Measurements from ENCODE around the gene COMMD8. TPM values are rescaled to one million over a fixed set of nuclear protein-coding genes. Genes with fewer than 3 reads are reported as not detected.

The COMMD8 gene
- total and polyA plus RNA-seq, 10 donors = 14.1 to 30.9 (median 20.1) TPM

- Histone ChIP-seq H3K9me3 (no peaks in the 10 kb centered on the region), H3K27me3 (replicated peaks in 1 of 7) (no peaks in the 10 kb centered on the region), H3K27ac (no peak overlapping the region), H3K4me1 (no peaks in the 10 kb centered on the region), H3K36me3 (peaks cover 0 to 75% (median 47%) of the 10 kb centered on the region in 6 donors), H3K4me3 (no peak overlapping the region)
- intact Hi-C loops (cut with DNase I; ENCODE audit: low total_unique reads) = no loop called here
- TF ChIP-seq CTCF (IDR thresholded peaks at IDR 0.05 in 8 of 11, conservative IDR thresholded peaks at IDR 0.05 in 3 of 11) (no peak), POLR2A (IDR thresholded peaks at IDR 0.05) (no peak), POLR2AphosphoS5 (IDR thresholded peaks at IDR 0.05) (no peak)
- DNase-seq = no peak
- WGBS, 5 donors = 82 to 97% (median 88%) methylated on average over 4 of the region's 4 CpGs
Observed at GRCh38 chr4:47451657-47452056, 11.8 kb downstream of the COMMD8 start.

GRCh38 chr4:47444031-47444430 lies 19.5 kb downstream of the COMMD8 start:
- Histone ChIP-seq H3K4me3 (no peak overlapping the region), H3K9me3 (no peaks in the 10 kb centered on the region), H3K27me3 (replicated peaks in 1 of 7) (no peaks in the 10 kb centered on the region), H3K36me3 (no peaks in the 10 kb centered on the region), H3K27ac (peak overlapping the region in 1 of 8 donors; percentile 40), H3K4me1 (peaks cover 0 to 17% (median 2%) of the 10 kb centered on the region in 6 donors)
- no peak for TF ChIP-seq POLR2AphosphoS5 (IDR thresholded peaks at IDR 0.05)
- TF ChIP-seq CTCF (IDR thresholded peaks at IDR 0.05 in 8 of 11, conservative IDR thresholded peaks at IDR 0.05 in 3 of 11) = no peak
- TF ChIP-seq POLR2A (IDR thresholded peaks at IDR 0.05) = no peak
- intact Hi-C loops (cut with DNase I; ENCODE audit: low total_unique reads) = no loop called here
- DNase-seq = no peak
- WGBS, 5 donors = 90 to 98% (median 93%) methylated on average over 2 of the region's 2 CpGs

DNA sequence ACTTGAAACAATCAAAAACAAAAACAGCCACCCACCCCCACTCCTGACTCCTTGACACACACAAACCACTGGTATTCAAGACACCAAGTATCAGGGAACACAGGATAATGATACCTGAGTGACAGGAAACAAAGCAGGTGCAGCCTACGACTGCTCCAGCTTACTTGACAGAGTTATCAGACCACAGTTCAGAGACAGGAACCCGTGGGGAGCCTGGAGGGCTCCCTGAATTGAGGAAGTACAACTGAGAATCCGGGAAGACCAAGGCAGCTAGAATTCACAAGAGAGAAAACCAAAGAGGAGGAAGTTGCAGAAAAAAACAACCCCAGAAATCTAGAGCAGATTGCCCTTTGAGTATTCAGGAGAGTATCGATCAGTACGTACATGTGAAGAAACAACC lies 20.5 kb downstream of the COMMD8 start:
- intact Hi-C loops (cut with DNase I; ENCODE audit: low total_unique reads) = no loop called here
- TF ChIP-seq POLR2A (IDR thresholded peaks at IDR 0.05) = no peak
- no peak for TF ChIP-seq POLR2AphosphoS5 (IDR thresholded peaks at IDR 0.05)
- no peak for TF ChIP-seq CTCF (IDR thresholded peaks at IDR 0.05 in 8 of 11, conservative IDR thresholded peaks at IDR 0.05 in 3 of 11)
- peak overlapping the region in 2 of 8 donors; percentile 22 to 40 for H3K27ac ChIP-seq
- no peaks in the 10 kb centered on the region for H3K27me3 ChIP-seq (replicated peaks in 1 of 7)
- H3K36me3 ChIP-seq = no peaks in the 10 kb centered on the region
- peaks cover 0 to 17% (median 2%) of the 10 kb centered on the region in 6 donors for H3K4me1 ChIP-seq
- WGBS, 5 donors = 24 to 51% (median 37%) methylated on average over 5 of the region's 5 CpGs
- no peak overlapping the region for H3K4me3 ChIP-seq
- H3K9me3 ChIP-seq = no peaks in the 10 kb centered on the region
- DNase-seq = no peak

DNA sequence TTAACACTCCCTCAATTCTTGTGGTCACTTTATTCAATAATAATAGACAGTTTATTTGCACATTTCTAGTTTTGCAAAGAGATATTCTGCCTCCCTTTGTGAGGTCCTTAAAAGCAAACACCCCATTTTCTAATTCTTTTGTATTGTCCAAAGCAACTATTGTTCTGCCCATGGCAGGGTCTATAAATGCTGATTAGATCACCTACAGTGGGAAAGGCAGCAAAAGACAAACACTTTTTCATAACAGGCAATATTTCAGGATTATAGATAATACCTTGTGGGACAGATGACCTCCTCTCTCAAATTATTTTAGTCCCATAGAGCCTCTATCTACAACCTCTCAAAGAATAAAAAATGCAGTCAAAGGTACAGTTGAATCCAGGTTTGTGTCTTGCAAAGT lies 28.6 kb downstream of the COMMD8 start:
- DNase-seq = no peak
- no peaks in the 10 kb centered on the region for H3K4me1 ChIP-seq
- no peaks in the 10 kb centered on the region for H3K36me3 ChIP-seq
- H3K9me3 ChIP-seq = no peaks in the 10 kb centered on the region
- TF ChIP-seq POLR2A (IDR thresholded peaks at IDR 0.05) = no peak
- no peak for TF ChIP-seq POLR2AphosphoS5 (IDR thresholded peaks at IDR 0.05)
- TF ChIP-seq CTCF (IDR thresholded peaks at IDR 0.05 in 8 of 11, conservative IDR thresholded peaks at IDR 0.05 in 3 of 11) = no peak
- intact Hi-C loops (cut with DNase I; ENCODE audit: low total_unique reads) = no loop called here
- H3K27ac ChIP-seq = no peak overlapping the region
- no peaks in the 10 kb centered on the region for H3K27me3 ChIP-seq (replicated peaks in 1 of 7)
- H3K4me3 ChIP-seq = no peak overlapping the region

Data from spleen (tissue), 11 donors.